GM21390 (cell line): Measurements from ENCODE around the gene PAPSS2.

Experiments
- ATAC-seq: cut with Tn5 transposase; IDR thresholded peaks from one replicate; pipeline ENCODE4 v1.9.1; 2021; ENCODE audit not compliant: unreplicated experiment

The PAPSS2 gene

GRCh38 chr10:87775766-87776165 lies 116.1 kb downstream of the PAPSS2 start:
- no peak for ATAC-seq

GRCh38 chr10:87776328-87776727 lies 116.7 kb downstream of the PAPSS2 start:
- no peak for ATAC-seq

- no peak for ATAC-seq
These were observed 121.9 kb downstream of the PAPSS2 start for GRCh38 chr10:87781545-87781944.

- ATAC-seq = no peak
These were observed 123.0 kb downstream of the PAPSS2 start for GRCh38 chr10:87782721-87783120.

- no peak for ATAC-seq
These were observed 126.7 kb downstream of the PAPSS2 start for GRCh38 chr10:87786421-87786820.

- no peak for ATAC-seq
These were observed 130.5 kb downstream of the PAPSS2 start for GRCh38 chr10:87790185-87790584.

- no peak for ATAC-seq
These were observed 134.6 kb downstream of the PAPSS2 start for GRCh38 chr10:87794285-87794684.
